Breast epithelium (tissue), 3 donors: ENCODE data around the gene PEX10.

ENCODE experiments used
- POLR2A ChIP-seq: fragments of 450-650 bp; IDR thresholded peaks from one replicate; pipeline ENCODE4 v1.6.1; 2016; ENCODE audit warnings: antibody characterized with exemption, mild to moderate bottlenecking, moderate library complexity
- TF ChIP-seq, protein P1 (sequence below), 3 donors: fragments of 450-650 bp; IDR thresholded peaks; one replicate each; pipeline ENCODE4 v1.5.1; 2016 to 2017; ENCODE audit warnings: antibody characterized with exemption in 3 of 3, mild to moderate bottlenecking in 3 of 3, moderate library complexity in 3 of 3

DNA sequence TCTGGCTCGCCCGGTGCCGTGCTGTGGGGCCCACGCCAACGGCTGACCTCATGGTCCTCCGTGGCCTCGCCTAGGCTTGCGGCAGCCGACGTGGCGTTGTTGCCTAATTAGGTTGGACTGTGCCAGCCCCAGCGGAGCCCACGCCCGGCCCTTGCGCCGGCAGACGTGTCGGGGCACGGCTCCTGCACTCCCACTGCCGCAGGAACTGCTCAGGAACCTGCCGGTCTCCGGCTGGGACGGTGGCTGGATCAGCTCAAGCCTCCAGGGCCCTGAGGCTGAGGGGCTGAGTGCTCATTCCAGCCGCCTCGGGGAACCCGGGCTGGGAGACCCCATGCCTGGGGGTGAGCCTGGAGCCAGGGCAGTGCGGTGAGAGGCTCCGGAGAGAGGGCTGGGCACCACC, 16.1 kb upstream of the PEX10 start:
- TF ChIP-seq, protein P1, sequence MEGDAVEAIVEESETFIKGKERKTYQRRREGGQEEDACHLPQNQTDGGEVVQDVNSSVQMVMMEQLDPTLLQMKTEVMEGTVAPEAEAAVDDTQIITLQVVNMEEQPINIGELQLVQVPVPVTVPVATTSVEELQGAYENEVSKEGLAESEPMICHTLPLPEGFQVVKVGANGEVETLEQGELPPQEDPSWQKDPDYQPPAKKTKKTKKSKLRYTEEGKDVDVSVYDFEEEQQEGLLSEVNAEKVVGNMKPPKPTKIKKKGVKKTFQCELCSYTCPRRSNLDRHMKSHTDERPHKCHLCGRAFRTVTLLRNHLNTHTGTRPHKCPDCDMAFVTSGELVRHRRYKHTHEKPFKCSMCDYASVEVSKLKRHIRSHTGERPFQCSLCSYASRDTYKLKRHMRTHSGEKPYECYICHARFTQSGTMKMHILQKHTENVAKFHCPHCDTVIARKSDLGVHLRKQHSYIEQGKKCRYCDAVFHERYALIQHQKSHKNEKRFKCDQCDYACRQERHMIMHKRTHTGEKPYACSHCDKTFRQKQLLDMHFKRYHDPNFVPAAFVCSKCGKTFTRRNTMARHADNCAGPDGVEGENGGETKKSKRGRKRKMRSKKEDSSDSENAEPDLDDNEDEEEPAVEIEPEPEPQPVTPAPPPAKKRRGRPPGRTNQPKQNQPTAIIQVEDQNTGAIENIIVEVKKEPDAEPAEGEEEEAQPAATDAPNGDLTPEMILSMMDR (IDR thresholded peaks at IDR 0.05): no peak
- TF ChIP-seq POLR2A: no peak
